AG09319 (cell line): ENCODE data around the gene TMEM158.

Source experiments
- DNase-seq: peaks from one replicate; pipeline ENCODE4 v3.0.0-alpha.2; 2010; ENCODE audit warnings: low read depth; ENCODE audit errors: extremely low read depth
- TF ChIP-seq, protein P1 (sequence below): IDR thresholded peaks from 2 replicates; pipeline ENCODE4 v1.5.1; 2011; ENCODE audit warnings: low read depth, mild to moderate bottlenecking, inconsistent platforms, low read length, moderate library complexity

Gene TMEM158

GRCh38 chr3:45182915-45183871, 42.9 kb downstream of the TMEM158 start:
- TF ChIP-seq, protein P1, sequence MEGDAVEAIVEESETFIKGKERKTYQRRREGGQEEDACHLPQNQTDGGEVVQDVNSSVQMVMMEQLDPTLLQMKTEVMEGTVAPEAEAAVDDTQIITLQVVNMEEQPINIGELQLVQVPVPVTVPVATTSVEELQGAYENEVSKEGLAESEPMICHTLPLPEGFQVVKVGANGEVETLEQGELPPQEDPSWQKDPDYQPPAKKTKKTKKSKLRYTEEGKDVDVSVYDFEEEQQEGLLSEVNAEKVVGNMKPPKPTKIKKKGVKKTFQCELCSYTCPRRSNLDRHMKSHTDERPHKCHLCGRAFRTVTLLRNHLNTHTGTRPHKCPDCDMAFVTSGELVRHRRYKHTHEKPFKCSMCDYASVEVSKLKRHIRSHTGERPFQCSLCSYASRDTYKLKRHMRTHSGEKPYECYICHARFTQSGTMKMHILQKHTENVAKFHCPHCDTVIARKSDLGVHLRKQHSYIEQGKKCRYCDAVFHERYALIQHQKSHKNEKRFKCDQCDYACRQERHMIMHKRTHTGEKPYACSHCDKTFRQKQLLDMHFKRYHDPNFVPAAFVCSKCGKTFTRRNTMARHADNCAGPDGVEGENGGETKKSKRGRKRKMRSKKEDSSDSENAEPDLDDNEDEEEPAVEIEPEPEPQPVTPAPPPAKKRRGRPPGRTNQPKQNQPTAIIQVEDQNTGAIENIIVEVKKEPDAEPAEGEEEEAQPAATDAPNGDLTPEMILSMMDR = no peak
- DNase-seq = no peak

GRCh38 chr3:45181496-45181895, 44.6 kb downstream of the TMEM158 start:
- DNase-seq = no peak
- TF ChIP-seq, protein P1 = no peak

DNA sequence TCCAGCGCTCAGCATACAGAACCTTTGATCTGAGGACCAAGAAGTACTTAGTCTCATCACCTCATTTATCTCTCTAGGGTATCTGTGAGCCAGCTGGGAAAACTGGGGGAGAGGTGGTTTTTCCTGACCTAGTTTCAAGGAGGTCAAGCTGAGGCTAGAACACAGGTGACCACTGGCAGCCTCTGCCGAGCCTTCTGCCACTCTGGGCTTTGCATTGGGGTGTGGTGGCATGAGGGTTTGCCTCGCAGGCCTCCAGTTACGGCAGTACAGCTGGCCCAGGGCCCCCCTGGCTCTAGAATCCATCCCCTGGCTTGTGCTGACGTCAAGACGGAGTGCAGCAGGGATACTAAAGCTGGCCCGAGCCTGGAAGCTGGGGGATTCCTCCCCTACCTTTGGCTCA, 45.2 kb downstream of the TMEM158 start:
- DNase-seq = no peak
- TF ChIP-seq, protein P1 = no peak

DNA sequence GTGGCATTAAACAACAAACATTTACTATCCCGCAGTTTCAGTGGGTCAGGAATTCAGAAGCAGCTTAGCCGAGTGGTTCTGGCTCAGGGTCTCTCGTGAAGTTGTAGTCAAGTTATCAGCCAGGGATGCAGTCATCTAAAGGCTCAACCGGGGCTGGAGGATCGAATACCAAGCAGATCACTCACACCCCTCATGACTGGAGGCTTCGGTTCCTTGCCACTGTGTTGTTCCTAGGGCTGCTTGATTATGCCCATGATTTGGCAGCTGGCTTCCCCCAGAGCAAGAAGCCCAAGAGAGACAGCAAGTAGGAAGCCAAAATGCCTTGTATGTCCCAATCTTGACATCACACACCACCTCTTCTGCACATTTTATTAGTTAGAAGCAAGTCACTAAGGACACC, 46.0 kb downstream of the TMEM158 start:
- TF ChIP-seq, protein P1 = no peak
- DNase-seq = no peak

- no peak for DNase-seq
- TF ChIP-seq, protein P1 = no peak
Observed at GRCh38 chr3:45179163-45179562, 46.9 kb downstream of the TMEM158 start.

DNA sequence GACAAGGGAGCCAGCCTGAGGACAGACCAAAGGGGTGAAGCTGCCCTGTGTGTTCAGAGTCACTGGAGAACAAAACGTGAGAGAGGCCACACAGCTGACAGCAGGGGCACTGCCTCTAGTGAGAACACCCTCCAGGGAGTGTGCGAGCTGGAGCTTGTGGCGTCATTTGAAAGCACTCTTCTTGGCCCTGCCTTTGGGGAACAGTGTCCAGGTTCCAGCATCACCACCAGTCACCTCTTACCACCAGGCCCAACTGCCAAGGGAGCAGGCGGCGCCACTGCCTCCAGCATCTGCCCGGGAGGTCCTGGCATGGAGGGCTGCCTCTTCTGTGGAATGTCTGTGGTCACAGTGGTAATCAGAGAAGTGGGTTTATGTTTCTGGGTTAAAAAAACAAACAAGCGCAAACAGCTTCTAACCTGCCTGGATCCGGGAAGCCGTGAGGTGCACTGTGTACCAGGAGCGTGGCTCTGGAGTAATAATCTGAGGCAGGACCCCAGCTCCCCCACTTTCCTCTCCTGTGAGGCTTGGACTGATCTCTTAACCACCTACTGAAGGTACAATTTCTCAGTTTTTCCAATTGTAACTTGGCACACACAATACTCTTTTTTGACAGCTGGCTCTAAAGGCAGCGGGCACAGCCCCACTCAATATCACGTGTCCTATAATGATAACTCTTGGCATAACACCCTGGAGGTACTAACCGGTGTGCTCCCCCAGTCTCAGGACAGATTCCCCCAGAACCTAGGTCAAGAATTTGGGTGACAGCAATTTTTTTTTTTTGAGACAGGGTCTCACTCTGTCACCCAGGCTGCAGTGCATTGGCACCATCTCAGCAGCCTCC, 47.7 kb downstream of the TMEM158 start:
- TF ChIP-seq, protein P1 = no peak
- DNase-seq = peak; percentile 23

GRCh38 chr3:45176912-45177311, 49.2 kb downstream of the TMEM158 start:
- TF ChIP-seq, protein P1 = no peak
- DNase-seq = no peak
